ENCODE measurements around the gene GALNT16.

GALNT16 gene

DNA sequence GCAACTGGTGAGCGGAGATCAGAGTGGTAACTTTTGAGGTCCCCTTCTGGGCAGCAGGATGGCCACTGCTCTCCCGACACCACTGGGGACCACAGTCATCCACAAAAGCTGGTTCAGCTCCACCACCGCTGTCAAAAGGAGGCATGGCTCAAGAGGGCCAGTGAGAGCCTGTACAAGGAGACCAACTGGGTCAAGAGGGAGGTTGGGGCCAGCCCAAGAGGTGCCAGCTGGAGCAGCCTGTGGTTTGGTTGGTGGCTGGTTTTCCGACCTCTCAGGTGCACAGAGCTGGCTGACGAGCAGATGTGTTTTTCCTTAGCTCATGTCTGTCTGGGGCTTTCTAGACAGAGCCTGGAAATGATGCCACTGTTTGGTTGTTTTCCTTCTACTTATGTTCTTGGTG, 78.0 kb downstream of the GALNT16 start:
- no peak for DNase-seq (ENCODE audit: low spot score)

DNA sequence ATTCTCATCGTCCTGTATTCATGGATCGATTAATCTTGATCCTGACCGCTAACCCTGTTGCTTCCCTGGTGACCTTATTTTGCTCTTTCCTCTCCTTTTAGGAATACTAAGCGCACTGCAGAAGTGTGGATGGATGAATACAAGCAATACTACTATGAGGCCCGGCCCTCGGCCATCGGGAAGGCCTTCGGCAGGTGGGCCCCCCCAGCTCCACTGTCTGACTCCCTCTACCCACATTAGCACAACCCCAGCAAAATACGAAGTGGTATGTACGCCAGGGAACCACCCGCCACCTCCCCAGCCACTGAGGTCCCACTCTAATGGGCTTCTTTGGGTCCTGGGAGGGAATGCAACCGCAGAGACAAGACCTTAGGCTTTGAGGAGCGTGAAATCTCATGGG, 79.5 kb downstream of the GALNT16 start:
- no peak for DNase-seq (ENCODE audit: low spot score)

DNA sequence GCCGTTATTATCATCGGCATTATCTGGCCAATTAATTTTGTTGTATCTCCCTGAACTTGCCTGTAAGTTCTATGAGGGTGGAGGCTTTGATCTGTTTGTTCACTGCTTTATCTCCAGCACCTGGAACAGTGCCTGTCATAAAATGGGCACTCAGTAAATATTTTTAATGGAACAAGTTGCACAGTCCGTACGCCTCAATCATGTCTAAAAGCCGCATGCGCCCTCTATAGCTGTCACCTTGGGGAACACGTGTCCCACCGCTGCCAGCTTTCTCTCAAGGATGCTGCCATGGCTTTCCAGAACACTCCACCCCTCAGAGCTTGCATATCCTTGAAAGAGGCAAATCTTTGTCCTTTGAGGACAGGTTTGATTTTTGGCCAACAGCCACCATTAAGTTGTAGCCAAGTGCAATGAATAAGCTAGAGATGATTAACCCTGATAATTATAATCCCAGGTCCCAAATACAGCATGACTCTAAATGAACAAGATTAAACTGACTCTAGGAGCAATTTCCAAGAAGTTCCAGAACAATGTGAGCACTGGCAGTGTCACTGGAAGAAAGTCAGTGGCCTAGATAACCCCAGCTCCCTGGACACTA, 83.1 kb downstream of the GALNT16 start:
- no peak for DNase-seq (ENCODE audit: low spot score)

DNA sequence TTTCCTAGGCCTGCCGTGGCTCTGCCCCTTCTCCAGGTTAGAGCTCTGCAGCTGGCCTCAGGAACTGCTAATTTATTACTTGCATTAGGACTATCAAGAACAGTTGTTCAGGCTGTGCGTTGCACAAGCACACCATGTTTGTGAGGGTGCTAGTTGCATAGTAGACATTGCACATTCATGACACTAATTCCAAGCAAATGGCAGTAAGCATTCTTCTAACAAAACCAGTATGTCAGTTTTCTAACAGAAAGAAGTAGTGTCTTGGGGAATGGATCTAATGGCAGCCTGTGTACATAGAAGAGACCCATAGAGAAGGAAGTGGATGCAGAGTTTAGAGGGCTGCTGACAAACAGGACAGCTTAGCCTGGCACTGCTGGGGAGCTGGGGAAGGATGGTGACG, 84.2 kb downstream of the GALNT16 start:
- DNase-seq (ENCODE audit: low spot score), result no peak

DNA sequence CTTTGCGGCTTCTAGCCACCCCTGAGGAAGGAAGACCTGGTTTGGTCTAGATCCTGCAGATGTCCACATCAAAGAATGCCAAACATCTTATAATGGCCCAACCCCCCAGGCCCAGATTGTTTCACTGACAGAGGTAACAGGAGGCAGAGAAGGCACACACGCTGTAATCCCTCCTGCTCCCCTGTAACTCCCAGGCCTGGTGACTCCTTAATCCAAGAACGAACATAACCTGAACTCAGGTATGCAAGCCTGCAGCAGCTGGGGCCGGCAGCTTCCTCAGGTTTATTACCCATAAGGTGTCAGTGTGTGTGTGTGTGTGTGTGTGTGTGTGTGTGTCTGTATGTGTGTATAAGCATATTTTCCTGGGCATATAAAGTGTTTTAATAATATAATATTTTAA, 85.4 kb downstream of the GALNT16 start:
- DNase-seq (ENCODE audit: low spot score), result peak; percentile 19

DNA sequence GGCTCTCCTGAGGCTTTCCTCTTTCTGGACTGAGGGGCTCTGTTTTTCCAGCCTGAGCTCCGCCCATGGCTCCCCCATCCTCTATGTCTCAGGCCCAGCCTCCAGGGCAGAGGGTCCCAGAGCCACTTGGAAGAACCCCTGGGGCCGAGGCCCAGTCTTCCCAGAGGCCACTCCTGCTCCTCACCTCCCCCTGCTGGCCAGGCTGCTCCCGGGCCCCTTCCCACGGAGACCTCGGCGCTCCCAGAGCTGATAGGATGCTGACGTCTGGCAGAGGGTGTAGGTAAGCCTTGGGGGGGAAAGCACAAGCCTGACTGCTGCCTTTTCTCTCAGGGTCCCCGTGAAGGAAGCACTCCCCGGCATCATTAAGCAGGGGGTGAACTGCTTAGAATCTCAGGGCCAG, 86.8 kb downstream of the GALNT16 start:
- no peak for DNase-seq (ENCODE audit: low spot score)

DNA sequence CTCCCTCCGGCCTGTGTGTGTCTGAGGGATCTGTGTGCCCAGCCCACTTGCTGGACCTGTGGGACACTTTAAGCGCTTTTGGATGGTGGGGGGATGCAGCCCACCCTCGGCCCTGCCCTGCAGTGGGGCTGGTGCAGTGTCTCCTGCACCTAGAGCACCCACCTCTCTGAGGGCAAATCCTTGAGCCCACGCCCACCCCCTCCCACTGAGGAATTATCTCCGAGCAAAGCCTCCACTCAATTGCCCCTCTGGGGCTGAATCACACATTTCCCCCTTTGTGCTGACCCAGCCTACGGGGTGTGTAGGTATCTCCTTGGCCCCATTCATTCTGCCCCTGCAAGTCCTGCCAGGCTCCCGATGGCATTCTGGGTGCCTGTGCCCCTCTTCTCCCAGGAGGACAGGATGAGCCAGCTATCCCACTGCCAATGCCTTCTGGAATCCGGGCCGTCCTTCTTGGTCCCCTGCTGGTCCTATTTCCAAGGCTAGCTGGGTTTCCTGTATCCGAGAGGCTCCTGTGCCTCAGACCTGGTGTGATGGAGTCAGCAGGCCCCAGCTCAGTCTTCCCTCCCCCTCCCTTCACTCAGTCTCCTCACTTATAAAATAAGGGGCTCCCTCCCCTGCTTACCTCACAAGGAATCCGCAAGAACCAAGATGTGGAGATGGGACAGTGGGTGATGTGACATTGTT, 89.3 kb downstream of the GALNT16 start:
- no peak for DNase-seq (ENCODE audit: low spot score)

DNA sequence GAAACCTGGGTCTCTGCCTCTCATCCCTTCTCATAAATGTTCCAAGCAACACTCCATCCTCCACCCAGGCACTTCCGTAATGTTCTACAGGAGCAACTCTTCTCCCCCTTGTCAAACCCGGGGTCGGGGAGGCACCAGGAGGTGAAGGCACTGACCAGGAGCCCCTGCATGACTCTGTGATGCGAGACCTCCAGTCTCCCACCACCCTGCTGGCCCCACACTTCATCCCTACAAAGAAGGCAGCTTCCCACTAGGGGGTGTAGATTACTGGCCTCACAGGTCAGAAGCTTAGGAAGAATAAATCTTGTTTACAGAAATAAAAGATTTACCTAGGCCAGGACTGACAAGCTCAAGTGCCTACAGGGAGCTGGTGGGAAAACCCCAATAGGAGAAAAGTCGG, 90.9 kb downstream of the GALNT16 start:
- no peak for DNase-seq (ENCODE audit: low spot score)

DNA sequence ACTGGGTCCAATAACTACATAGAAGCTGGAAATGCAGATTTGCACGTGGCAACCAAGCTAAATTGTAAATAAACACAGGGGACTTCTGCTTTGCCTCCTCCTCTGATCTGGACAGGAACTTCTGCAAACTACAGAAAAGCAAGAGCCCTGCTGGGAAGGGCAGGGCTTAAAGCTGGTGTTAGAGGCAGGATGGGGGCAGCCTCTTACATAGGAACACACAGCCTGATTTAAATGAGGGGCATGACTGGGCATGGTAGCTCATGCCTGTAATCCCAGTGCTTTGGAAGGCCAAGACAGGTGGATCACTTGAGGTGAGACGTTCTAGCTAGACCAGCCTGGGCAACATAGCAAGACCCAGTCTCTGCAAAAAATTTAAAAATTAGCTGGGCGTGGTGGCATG, 91.4 kb downstream of the GALNT16 start:
- DNase-seq (ENCODE audit: low spot score), result no peak

DNA sequence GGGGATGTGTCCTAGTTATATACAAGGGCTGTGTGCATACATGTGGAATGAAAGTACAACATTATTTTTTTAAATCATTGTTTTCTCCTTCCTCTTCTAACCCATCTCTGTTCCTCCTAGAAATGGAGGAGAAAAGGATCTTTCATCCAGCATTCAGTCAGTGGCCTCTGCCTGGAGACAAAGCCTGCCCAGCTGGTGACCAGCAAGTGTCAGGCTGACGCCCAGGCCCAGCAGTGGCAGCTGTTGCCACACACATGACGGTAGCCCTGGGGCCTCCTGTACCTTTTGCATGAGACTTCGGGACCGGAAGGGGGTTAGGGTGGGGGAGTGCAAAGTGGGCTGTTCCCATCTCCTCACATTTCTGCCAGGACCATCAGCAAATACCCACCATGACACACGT, 92.0 kb downstream of the GALNT16 start:
- no peak for DNase-seq (ENCODE audit: low spot score)

DNA sequence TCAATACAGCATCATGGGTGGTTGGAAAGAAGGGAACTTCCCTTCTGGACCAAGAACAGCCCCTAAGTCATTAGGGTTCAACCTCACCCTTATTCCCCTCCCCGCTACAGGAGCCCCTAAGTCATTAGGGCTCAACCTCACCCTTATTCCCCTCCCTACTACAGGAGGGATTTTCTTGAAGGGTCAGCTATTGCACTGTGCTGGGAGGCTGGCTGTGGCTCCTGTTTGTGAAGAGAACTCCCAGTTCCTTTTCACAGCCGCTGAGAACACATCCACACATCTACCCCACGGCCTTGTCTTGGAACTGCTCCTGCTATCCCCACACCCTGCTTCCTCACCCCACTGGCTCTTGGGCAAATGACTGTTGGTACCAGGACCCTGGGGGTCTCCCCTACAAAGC, 93.2 kb downstream of the GALNT16 start:
- no peak for DNase-seq (ENCODE audit: low spot score)

DNA sequence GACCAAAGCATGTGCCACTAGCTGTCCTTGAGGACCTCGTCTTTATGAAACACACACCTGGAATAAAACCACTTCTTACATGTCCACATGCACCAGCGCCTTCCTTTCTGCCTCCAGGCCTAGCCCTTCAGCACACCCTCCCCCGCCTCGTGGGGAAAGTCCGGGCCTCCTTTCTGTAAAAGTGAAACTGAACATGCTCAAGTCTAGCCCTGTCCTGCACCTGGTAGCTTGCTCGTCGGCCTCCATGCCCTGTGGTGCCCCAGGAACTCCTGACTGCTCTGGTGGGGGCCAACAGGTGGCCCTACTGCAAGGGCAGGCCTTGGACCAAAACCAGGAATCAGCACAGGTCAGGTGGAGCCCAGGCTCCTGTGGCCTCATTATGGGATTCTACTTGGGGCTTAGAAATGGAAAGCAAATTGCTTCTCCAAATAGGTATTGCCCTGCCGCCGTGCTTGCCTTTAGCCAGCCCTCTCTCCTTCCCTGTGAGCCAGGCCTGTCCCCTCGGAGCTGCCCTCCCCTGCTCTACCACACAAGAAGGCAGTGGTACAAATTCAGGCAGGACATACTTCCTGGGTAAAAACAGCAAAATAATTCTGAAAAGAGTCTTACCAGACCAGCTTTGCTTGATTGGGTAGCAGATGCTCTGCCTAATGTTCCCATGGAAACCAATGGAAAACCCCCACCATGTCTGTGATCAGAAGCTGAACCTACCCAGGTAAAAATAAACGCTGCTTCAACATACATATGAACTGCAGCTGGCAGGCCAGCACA, 94.6 kb downstream of the GALNT16 start:
- no peak for DNase-seq (ENCODE audit: low spot score)

DNA sequence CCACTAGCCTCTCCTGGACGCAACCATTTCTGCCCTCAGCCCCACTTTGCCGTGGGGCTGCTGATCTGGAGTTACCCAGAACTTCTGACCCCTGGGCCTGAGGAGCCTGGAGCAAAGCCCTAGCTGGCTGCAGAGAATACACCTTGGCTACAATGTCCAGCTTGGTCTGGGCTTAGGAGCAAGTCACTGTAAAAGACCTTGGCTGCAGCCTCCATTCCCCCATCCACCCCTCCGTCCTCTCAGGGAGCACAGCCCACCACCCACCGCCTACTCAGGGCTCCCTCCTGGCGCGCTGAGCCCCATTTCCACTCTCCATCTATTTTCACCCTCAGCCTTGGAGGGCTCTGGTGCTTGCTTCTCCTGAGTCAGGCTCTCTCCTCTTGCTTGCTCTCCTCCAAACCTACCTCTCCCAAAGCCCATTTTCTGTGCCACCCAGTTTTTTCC, 95.2 kb downstream of the GALNT16 start:
- DNase-seq (ENCODE audit: low spot score), result no peak

DNA sequence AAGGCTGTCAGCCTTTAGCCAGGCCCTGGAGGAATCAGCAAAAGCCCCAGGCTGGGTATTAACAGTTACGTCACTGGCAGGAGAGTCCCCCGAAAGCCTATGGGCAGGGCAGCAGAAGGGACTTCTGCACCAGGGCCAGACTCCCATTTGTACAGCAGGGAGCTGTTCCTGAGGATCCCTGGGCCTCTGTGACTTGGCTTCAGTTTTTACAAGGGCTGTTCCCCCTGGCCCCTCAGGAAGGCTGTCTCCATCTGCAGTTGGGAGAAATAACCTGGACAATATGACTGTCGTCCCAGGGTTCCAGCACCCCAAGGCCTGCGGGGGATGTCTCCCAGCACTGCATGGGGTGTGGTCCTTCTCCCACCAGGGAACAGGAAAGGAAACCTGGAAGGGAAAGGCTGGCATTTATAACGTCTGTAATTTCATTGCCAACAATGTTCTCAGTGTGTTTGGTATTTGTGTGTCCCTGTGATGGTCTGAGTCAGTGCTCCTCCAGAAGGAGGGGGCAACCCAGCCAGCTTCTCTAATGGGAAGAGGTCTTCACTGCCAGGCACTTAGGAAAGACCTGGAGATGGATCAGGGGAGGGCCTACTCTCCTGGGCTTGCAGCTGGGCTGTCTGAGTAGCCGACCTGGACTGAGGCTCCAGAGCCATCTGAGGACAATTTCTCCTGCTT, 95.8 kb downstream of the GALNT16 start:
- DNase-seq (ENCODE audit: low spot score), result no peak

DNA sequence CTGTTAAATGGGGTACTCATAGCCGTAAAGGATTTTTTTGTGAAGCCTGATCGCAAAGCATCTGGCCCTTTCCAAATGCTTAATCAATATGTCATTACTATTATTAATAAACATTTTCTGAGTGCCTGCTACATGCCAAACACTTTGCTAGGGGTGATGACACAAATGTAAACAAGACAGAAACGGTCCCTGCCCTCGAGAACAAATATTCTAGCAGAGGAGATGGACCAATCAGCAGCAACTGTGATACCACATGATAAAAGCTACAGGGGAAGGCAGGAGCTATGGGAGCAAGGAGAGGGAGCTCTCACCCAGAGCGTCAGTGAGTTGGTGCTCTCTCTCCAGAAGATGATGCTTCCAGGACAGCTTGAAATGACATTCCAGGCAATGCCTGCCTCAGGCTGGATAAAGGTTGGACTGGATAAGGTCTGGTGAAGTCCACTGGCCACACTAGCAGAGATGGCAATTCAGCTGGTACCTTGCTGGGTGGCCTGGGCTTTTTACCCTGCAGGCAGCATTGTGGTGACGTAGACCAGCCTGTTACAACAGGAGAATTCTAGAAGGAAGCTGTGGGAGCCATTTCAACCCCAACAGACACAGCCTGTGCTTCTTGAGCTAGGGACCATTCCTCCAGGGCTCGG, 97.1 kb downstream of the GALNT16 start:
- no peak for DNase-seq (ENCODE audit: low spot score)

DNA sequence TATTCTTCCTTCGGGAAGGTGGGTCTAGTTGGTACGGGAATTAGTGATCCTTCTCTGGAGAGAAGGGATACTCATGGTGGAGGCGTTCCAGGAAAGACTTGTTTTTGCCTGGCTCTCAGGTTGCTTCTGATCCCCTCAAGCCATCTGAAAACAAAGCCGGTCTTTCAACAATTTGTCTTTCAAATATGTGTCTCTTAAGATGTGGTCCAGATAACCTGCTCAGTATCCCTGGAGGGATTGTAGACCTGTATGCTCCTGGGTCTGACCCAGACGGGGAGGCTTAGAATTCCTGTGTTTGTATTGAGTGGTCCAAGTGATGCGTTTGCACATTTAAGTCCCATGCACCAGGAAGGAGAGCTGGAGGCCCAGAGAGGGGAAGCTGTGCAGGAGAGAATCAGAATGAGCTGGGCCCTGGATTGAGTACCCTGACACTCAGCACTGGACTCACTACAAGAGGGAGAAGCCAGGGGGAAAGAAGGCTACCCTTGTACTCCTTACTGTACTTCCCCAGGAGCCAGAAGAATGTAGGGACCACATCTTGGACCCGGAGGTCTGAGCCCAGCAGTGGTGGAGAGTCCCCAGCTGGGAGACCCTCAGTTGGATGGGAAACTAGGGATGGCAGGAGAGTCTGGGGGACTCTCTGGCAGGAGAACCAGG, 97.7 kb downstream of the GALNT16 start:
- no peak for DNase-seq (ENCODE audit: low spot score)

DNA sequence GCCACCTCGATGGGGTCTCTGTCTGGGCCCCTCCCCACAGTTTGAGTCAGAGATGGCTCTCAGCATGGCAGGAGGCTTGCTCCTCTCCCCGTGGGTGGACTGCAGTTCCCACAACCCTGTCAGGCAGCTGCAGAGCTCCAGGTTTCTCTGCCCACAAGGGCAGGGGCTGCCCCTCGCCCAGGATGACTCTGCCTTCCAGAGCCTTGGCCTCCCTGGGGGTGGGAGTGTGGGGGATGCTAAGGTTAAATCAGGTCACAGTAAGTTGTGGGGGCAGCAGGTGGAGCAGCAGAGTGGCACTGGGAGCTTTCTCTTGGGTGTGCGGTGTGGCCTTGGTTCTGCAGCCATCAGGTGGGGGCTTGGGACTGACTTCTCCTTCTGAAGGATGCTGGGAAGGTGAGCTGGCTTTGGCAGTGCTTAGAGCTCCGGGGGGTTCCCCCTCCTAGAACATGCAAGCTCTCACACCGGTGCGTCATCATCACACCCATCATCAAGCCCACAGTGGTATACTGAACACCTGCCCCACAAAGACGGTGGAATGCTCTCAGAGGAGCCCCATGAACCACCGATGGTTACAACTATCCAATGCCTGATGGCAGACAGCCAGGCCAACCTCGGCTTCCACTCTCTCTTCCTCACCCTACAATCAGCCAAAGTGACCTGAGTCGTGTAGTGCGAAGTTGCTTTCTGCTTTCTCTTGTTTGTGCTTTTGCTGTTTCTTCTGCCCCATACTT, 98.4 kb downstream of the GALNT16 start:
- DNase-seq (ENCODE audit: low spot score), result no peak

DNA sequence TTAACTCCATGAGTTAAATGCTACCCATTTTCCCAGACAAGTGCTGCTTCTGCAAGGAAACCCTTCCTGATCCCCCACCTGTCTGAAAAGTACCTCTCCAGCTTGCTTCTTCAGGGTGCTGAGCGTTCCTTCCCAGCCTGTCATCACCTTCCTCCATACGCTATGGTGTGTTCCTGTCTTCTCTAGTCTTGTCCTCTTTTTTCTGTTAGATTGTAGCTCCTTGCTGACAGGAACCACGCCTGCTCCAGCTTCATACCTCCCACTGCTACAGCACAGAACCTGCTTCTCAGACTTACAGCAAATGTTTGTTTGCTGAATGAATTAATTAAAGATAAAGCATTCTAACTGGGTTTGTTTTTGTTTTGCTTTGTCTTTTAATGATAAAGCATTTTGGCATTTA, 99.0 kb downstream of the GALNT16 start:
- DNase-seq (ENCODE audit: low spot score), result no peak

DNA sequence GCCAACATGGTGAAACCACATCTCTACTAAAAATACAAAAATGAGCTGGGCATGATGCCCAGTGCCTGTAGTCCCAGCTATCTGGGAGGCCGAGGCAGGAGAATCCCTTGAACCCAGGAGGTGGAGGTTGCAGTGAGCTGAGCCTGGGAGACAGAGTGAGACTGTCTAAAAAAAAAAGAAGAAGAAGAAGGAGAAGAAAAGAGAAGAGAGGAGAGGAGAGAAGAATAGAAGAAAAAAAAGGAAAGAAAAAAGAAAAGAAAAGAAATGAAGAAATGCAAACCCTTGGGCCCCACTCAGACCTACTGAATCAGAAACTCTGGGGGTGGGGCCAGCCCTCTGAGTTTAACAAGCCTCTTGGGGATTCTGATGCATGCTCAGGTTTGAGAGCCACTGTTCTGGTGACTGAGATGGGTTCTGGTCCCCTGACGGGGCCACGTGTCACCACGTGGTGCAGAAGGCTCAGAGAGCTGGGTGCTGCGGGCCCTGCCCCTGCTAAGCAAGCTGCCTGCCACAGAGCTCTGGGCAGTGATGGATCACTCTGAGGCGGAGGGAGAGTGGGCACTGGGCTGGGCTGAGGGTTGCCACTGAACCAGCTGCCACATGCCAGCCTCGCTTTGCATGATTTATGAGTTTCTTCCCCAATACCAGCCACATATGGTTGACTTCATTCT, 100.6 kb downstream of the GALNT16 start:
- DNase-seq (ENCODE audit: low spot score), result no peak

DNA sequence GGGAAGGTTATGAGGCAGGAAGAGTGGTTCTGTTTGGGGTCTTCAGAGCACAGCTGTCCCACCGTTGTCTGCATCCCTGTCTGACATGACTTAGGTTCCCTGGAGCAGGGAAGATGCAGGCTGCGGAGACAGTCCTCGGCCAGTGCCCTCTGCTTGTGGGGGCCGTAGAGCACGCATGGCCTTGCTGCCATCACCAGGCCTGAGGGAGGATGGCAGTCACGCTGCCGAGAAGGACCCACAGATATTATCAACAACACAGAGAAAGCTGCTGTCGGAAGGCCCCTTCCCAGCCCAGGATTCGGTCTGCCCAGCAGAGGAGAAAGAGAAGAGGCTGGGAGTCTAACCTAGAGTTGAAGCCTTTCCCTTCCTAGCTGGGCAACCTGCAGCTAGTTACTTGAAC, 103.1 kb downstream of the GALNT16 start:
- DNase-seq (ENCODE audit: low spot score), result no peak

DNA sequence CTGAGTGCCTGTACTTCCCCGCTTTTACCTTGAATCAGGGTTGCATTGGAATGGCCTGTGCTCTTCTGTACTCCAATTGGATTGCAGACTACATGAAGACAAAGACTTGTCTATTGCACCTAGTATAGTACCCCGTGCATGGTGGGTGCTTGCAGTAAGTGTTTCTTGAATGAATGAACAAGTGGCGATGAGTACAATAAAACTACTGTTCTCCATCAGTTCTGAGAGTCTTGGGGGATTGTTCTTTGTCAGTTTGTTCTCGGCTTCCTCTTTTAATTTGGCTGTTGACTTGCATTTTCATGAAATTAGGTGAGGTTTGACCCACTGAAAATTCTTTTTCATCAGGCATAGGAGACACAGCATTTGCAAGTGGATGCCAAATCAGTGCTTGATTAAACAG, 104.0 kb downstream of the GALNT16 start:
- DNase-seq (ENCODE audit: low spot score), result no peak

Measured in SW480 (cell line).